ENCODE measurements around the gene GRIK4.

Gene GRIK4

DNA sequence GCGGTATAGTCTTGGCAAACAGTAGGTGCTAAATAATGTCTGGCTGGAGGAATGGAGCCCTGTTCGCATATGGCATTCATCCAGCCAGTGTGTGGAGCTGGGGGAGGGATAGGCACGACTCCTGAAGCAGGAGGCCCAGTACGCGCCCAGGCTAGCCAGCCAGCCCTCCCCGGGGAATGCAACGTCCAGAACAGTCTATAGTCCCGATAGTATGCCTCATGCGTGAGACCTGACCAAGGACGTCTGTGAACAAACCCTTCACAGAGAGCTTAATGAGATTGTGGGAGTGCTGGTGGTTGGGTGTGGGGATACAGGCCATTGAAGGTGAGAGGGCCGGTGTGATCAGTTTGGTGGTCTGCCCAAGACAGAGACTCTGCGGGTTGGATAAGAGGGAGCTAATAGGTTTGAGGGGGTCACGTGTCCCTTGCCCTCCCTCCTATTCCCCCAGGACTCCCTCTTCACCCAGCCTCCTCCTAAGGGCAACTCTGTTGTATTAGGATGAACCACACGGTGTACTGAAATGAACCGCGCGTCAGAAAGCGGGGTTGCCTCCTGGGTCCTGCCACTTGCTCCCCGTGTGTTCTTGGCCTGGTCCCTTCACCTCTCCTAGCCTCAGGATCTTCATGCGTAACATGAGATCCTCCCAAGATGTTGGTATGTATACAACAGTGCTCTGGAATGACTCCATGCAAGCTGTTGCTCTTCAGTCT is 987 bp upstream of the GRIK4 start:
- DNase-seq = no peak

DNA sequence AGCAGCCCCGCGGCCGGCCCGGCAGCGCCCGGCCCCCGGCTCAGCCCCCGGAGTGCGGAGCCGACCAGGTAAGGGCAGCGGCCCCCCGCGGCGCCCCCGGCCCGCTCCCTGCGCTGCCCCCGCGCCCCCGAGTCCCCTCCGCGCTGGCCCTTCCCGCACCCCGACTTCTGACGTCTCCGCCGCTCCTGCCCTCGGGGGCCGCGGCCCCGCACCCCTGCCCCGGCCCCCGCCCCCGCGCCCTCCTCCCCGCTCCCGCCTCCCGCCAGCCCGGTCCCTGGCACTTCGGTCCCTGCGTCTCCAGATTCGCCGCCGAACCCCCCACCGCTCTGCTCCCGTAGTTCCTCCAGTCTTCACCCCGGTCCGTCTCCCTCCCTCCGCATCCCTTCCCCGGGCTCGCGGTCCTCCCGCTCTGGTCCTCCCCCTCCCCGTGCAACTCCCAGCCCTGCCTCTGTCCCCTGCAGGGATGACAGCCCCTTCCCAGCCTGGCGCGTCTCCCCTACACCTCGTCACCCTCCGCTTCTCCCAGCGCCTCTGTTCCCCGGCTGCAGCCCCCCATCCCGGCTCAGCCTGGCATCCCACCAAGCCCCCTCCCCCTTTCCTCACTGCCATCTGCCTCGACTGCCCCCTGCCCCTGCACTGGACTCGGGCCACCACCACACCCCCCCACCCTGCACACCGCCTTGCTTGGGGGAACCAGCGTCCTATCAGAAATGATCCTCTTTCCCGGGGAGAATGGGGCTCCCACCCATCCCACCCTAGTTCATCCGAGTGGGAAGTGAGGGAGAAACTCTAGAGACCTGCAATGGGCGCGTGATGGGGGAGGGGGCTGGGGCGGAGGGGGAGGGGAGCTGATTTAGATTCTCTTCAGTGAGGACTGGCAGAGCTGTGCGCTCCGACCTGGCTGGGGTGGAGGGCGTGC is 531 bp downstream of the GRIK4 start:
- DNase-seq = no peak

DNA sequence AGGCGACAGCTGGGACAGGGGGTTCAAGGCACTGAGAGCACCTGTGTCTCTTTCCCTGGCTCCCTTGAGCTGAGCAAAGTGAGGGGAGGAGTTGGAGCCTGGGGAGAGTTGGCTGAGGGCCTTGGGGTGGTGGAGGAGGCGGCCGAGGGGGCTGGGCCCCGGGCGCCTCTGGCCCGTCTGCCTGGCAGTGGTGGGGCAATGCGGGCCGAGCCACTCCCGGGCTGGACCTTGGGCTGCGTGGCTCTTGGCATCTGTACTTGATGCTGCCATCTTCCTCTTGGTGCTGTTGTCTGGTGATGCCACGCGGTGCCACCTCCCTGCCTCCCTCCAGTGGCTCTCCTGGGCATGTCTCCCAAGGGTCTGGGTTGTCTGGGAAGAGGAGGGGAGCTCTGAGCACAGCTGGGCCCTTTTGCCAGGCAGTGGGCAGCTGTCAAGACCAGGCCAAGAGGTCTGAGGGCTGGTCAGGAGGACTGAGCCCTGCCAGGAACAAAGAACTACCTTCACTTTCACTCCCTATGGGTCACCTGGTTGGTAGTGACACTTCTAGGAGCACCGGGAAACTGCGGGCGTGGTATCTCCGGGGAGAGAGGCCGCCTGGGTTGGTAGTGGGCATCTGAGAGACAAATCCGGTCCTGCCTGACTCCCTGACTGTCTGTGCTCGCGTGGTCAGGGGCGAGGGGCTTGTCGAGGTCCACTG is 1.3 kb downstream of the GRIK4 start:
- no peak for DNase-seq

DNA sequence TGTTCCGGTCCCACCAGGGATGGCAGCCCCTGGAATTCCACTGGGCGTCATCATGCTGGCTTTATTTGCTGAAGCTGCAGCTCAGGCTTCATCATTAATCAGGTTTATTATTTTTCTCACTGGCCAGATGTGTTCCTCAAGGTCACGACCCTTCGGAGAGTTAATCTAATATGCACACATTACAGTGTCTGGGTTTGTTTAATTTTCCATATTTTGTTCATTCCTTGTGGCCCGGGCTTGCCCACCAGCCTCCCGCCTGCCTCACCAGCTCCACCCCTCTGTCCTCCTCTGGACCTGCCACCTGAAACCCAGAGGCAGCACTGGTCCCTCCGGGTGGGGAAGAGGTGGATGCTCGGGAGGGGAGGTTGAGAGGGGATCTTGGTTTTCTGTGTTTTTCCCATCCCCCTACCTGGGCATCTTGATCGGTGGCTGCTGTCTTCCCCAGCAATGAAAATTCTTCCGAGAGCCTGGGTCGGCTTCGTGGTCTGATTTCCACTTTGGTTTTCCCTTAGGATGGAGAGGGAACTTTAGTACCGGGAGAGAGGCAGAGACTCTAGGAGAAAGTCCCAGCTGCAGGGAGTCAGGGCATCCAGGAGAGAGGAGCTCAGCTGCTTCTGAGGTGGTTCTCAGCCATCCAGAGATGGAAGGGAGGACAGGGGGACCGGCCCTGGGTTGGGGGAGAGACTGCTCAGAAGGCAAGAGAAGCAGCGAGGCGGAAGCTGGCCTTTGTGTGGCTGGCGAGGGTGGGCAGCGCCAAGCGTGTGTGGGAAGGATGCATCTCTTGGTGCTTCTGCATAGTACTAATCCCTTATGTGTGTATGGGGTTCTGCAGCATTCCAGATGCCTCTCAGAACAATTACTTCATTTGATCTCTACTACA is 2.1 kb downstream of the GRIK4 start:
- DNase-seq = no peak

DNA sequence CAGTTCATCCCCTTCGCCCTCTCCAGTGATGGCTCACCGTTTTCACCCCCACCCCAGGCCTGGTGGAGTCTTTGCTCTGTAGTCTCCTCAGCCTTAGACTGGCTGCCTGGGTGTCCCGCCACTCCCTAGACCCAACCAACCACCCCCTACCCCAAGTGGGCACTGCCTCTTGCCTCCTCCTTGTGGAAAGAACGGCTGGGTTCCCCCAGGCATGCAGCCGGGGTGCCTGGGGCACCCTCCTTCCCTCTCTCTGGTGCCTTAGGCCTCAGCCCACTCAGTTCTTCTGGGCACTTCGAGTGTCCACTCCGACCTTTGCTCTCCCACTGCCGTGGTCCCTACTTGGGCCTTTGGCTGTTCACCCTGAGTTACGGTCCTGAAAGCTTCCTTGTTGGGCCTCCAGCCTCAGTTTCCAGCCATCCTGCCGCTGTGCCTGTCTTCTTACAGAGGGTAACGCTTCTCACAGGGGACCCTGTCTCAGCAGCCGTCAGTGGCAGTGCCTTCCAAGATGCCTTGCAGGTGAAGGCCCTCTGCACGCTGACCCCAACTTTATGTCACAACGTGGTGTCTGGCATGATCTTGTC is 3.1 kb downstream of the GRIK4 start:
- no peak for DNase-seq

DNA sequence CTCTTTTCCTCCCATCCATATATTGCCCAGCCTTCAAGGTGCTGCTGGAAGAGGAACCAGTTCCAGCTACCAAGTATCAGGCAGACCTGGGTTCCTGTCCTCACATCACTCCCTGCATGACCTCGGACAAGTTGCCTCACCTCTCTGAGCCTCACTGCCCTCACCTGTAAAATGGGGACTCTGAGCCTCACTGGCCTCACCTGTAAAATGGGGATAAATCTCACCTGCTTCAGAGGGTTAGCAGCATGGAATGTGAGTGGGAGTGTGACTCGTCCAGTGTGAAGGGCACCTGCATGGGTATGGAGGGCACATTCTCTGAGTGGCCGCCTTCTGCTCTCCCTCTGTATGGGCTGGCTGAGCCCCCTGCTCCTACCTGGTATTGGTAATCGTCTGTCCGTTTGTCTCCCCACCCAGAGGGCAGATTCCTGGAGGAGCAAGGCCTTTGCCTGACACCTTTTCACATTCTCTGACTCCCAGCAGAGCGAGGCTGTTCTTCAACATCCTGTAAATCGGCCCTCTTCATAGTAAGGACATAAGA is 3.7 kb downstream of the GRIK4 start:
- no peak for DNase-seq

DNA sequence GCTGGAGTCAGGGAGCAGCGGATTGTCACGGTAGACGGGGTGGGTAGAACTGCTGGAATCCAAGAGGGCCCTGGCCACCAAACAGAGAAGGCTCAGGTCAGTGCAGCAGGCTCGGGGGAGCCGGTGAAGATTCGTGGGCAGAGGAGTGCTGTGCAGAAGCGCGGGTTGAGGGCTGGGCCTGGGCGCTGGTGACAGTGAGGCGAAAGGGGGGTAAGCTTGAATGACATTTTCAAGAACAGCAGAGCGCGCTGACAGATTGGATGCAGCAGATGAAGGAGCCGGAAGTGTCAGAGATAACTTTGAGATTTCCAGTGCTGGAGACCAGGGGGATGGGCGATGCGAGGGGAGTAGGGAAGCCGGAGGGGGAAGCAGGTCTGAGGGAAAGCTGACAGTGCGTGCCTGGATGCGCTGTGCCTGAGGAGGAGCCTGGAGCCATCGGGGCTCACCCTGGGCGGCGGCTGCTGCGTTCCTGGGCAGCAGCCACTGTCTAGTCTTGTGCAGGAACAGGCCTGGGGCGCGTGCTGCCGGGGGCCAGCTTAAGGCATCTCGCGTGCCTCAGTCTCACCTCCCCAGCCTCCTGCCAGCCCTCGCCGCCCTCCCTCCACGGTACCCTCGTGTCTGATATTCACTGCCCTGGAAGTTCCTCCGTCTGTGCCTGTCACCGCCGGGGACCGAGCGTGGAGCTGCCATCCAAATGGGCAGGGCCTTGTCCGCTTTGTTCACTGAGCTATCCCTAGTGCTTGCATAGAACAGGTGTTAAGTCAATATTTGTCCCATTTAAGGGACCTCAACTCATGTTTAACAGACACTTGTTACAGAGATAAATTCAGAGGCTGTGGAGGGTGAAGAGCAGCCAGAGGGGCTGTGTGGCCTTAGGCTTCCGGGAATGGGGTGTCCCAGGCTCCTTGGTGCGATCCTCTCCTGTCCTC is 5.2 kb downstream of the GRIK4 start:
- DNase-seq = no peak

DNA sequence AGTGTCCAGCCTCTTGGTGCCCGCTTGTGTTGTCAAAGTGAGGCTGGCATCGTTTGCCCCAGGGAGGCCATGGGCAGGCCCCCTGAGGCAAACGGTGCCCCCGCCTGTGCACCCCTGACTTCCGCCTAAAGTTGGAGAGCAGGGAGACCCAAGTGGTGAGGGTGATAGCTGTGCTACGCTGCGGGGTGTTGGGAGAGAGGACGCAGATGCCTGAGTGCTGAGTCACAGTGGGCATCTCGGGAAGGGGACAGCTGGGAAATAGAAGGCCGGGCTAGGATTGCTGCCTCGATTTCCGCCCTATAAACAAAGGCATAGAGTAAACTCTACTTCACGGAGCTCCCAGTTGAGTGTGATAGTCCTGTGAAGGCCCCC is 5.8 kb downstream of the GRIK4 start:
- DNase-seq = peak; percentile 33

DNA sequence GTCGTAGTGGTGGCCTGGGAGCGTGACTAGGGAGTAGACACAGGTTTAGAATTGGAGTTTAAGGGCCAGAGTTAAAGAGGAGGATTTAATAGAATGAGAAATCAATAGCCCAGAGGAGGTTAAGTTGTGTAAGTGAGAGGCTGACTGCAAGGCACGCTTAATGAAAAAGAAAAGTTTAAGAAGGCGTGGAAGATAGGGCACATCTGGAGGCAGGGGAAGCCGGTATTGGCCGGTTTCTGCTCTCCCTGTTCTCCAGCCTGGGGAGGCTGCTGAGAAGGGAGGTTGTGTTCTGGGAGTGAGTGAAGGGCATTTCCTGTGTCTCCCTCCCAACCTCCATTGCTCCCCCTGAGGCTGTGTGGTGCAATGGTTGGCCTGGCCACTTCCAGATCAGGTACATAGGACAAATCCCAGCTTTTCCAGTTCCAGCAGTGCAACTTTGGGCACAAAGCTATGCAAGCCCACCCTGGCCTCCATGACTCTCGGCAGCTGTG is 6.3 kb downstream of the GRIK4 start:
- no peak for DNase-seq

DNA sequence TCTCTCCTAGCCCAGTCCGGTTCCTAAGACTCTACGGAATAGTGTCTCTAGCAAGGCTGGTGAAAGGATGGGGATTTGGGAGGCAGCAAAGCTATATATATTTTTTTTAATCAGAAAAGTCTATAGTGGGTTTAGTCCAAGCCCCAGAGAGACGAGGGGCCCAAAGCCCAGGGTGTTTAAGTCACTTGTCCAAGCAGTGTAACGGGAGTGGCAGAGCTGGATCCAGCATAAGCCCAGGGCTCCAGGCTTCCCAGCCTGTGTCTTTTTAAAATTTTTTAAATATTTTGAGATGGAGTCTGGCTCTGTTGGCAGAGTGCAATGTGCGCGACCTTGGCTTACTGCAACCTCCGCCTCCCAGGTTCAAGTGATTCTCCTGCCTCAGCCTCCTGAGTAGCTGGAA is 6.8 kb downstream of the GRIK4 start:
- DNase-seq = no peak

DNA sequence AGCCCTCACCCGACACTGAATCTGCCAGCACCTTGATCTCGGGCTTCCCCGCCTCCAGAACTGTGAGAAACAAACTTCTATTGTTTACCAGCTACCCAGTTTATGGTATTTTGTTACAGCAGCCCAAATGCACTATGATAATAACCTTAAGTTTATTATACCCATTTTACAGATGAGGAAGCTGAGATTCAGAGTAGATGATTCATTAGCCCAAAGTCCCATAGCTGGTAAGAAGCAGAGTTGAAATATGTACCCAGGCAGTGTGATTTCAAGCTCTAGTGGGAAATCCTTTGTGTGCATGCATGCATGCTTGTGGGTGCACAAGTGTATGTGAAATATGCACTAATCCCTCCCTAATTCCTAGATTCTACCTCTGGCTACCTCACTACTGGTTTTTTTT is 7.9 kb downstream of the GRIK4 start:
- DNase-seq = no peak

DNA sequence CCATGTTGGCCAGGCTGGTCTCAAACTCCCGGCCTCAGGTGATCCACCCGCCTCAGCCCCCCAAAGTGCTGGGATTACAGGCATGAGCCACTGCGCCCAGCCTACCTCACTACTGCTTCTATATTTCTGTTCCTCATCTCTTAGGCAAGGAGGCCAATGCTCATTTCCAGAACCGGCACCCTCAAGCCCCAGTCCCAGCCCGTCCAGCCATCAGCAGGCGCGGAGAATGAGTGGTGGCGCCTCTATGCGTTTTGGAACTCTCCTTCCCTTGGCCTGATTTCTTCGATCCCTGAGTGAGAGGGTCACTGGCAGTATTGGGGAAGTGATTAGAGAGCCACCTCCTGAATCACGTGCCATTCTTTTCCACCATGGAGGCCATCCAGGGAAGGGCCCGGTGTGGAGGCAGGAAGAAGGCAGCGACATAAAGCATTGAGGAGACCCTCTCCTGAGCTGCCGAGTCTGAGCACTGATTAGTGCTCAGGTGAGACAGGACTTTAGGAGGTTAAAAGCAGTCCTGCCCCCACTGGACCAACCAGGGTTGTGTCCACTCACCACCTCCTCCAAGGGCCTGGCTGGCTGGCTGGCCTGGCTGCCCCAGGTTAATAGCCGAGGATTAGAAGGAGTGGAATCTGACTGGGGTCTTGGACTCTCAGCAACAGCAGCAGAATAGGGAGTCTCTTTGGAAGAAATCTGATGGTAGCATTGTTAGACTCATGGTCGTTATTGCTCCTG is 8.7 kb downstream of the GRIK4 start:
- no peak for DNase-seq

DNA sequence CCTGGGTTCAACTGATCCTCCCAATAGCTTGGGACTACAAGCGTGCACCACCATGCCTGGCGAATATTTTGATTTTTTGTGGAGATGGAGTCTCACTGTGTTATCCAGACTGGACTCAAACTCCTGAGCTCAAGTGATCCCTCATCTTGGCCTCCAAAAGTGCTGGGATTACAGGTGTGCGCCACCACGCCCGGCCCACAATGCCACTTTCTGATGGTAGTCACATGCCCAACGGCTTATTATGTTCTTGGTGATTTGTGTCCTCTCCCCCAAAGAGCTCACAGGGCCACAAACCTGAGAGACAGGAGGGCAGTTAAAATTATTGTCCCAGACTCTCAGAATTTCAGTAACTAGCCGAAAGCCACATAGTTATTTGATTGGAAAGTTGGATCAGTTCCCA is 9.6 kb downstream of the GRIK4 start:
- no peak for DNase-seq

DNA sequence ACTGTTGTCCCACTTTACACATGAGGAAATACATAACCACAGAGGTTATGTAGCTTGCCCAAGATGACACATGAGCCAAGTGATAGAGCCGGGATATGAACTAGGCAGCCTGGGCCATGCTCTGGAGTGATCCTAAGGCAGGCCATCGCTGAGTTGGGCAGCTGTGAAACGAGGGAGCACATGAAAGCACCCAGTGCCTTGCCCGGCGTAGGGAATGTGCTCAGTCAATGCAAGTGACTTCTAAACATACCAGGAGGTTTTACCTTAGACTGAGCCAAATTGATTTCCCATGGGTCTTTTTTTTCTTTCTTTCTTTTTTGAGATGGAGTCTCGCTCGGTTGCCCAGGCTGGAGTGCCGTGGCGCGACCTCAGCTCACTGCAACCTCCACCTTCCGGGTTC is 10.5 kb downstream of the GRIK4 start:
- DNase-seq = no peak

DNA sequence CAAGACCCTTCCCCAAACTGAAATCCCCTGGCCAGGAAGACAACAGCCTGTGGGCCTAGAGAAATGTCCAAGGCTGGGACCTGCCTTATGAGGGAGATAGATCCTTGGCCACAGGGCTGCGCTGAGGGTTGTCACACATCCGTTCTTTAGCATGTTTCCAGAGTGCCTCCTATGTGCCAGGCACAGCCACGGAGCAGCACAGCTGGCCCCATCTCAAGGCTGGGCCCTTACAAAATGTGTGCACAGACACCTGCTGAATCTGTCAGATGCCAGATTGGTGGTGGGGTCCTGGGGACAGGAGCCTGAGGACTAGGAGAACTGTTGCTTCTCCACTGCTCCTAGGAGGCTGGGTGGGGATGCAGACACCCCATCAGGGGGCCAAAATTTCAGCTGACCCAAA is 11.2 kb downstream of the GRIK4 start:
- no peak for DNase-seq

DNA sequence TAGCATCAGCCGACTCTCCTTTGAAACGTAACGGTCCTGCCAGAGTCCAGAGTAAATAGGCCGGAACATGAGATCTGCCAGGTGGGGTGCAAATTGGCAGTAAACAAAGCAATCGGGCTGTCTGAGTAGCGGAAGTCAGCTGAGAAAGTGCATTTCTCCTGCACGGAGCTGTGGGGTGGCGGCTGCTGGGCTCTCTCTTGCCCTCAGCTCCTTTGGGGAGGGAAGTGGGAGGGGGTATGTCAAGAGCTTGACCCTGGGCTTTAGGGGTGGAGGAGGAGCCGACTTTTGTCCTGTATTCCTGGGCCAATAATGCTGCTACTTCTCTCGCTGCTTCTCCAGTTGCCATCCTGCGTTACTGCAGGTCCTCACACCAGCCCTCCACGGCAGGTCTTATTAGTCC is 11.6 kb downstream of the GRIK4 start:
- DNase-seq = no peak

DNA sequence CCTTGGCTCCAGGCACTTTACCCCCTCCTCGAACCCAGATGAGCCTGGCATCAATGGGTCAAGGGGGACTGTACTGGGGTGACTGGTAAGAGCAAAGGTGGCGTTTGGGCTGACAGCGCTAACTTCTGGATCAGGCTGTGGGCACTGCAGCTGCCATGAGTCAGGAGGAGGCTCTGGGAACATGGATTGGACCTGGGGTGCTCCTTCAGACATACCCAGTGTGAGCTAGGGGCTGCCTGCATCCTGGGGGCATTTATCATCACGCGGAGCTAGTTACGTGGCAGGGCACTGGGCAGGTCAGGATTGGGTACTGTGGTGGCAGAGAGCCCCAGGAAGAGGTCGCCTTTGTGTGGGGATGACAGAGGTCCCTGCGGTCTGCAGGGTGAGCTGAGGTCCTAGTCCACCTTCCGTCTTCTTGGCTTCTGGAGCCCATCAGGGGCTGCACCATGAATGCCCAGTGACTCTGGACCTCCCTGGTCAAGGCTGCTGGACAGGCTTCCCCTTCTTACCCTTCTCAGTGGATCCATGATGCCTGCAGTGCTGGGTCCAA is 13.1 kb downstream of the GRIK4 start:
- no peak for DNase-seq

DNA sequence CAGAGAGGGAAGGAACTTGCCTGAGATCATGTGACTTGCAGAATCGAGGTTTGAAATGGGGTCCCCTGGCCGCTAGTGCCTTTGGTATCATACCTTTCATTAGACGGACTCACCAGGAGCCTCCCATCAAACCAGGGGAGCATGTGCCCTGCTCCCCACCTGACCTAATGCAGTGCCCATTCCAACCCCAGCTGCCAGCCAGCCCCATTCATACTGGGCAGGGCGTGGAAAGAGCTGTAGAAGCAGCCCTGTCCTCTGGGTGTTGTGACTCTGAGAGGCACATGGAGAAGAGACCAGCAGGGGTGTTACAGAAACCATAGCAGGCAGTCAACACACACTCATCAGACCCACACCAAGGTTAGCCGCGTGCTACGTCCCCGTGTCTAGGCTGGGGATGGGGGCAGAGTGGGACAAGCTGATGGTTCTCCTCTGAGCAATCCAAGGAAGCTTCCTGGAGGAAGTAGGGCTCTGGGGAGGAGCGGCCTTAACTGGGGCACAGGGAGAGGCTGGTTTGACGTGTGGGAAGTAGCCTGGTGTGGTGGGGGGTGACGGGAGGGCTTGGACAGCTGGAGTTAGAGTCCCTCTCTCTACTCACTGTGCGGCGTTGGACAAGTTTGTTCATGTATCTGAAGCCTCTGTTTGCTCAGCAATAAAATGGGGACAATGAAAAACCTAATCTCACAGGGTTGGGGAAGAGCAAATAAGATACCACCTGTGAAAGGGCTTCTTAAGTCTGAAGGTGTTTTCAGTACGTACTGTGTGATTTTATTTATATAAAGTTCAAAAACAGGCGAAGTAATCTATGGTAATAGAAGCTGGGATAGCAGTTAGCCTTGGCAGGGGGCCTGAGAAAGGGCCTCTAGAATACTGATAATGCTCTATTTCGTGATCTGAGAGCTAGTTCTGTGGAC is 14.0 kb downstream of the GRIK4 start:
- DNase-seq = no peak
